HCT116 (cell line): Measurements from ENCODE around the gene NUTM2B.
"Not testable (repeated sequence)": the region's sequence is repeated elsewhere in the genome, so short reads cannot be mapped to it uniquely, and the experiment has no call there.

ENCODE experiments used
- ATF3 ChIP-seq: IDR thresholded peaks from 2 replicates; pipeline ENCODE4 v1.6.1; 2012
- CTCF ChIP-seq, 3 experiments: fragments of 200-600 bp in 1 of 3; sonication (generic) in 1 of 3; IDR thresholded peaks in 2 of 3; conservative IDR thresholded peaks in 1 of 3; 2 replicates each; pipeline ENCODE4 v1.5.1; 2012 to 2017; ENCODE audit warnings: low read depth in 2 of 3, low read length in 2 of 3, antibody characterized with exemption in 1 of 3, borderline replicate concordance in 1 of 3, control low read depth in 1 of 3, mild to moderate bottlenecking in 1 of 3, mixed read lengths in 1 of 3, mixed run types in 1 of 3, moderate library complexity in 1 of 3; ENCODE audit not compliant: insufficient read depth in 1 of 3
- EZH2 ChIP-seq: fragments of 200-600 bp; sonication (generic); IDR thresholded peaks from 2 replicates; pipeline ENCODE4 v1.6.1; 2017; ENCODE audit warnings: antibody characterized with exemption, mixed run types
- EZH2phosphoT487 ChIP-seq: fragments of 200-600 bp; IDR thresholded peaks from 2 replicates; pipeline ENCODE4 v1.6.1; 2018; ENCODE audit warnings: antibody characterized with exemption, borderline replicate concordance
- FOSL1 ChIP-seq: IDR thresholded peaks from 2 replicates; pipeline ENCODE4 v1.6.1; 2012; ENCODE audit warnings: low read depth
- MAX ChIP-seq: IDR thresholded peaks from 2 replicates; pipeline ENCODE4 v1.6.1; 2012
- POLR2AphosphoS5 ChIP-seq: IDR thresholded peaks from 2 replicates; pipeline ENCODE4 v1.6.1; 2011; ENCODE audit warnings: mild to moderate bottlenecking, low read depth, low read length, moderate library complexity
- REST ChIP-seq: IDR thresholded peaks from 2 replicates; pipeline ENCODE4 v1.6.1; 2012; ENCODE audit warnings: low read depth
- SIN3A ChIP-seq: IDR thresholded peaks from 2 replicates; pipeline ENCODE4 v1.6.1; 2012; ENCODE audit warnings: low read depth
- SP1 ChIP-seq: IDR thresholded peaks from 2 replicates; pipeline ENCODE4 v1.6.1; 2012; ENCODE audit warnings: low read depth

GRCh38 chr10:79664686-79665085, 38.3 kb upstream of the NUTM2B start:
- not testable (repeated sequence) for TF ChIP-seq CTCF (IDR thresholded peaks at IDR 0.05 in 2 of 3, conservative IDR thresholded peaks at IDR 0.05 in 1 of 3; ENCODE audit: borderline replicate concordance in 1 of 3, insufficient read depth in 1 of 3, low read depth in 2 of 3, low read length in 2 of 3); SIN3A; FOSL1; EZH2; ATF3; EZH2phosphoT487; REST; POLR2AphosphoS5; MAX; SP1
